H9 (cell line): ENCODE data around the gene FAM53B. TPM values are rescaled to one million over a fixed set of nuclear protein-coding genes. Genes with fewer than 3 reads are reported as not detected.

Source experiments
- DNase-seq: peaks from one replicate; pipeline ENCODE4 v3.0.0-alpha.2; 2017
- H2AFZ ChIP-seq: one replicate; pipeline ENCODE4 v1.6.1; 2013; ENCODE audit warnings: mild to moderate bottlenecking, low read length, control low read depth, moderate library complexity
- H2AK5ac ChIP-seq: 2 replicates; pipeline ENCODE4 v1.6.1; 2013; ENCODE audit warnings: low read length, control low read depth, mixed read lengths; ENCODE audit not compliant: insufficient read length
- H2BK120ac ChIP-seq: one replicate; pipeline ENCODE4 v1.6.1; 2013; ENCODE audit warnings: low read depth, mild to moderate bottlenecking, low read length, control low read depth, inconsistent platforms; ENCODE audit not compliant: poor library complexity, severe bottlenecking
- H2BK12ac ChIP-seq: 2 replicates; pipeline ENCODE4 v1.6.1; 2013; ENCODE audit warnings: low read length, control low read depth, mixed read lengths, low read depth; ENCODE audit not compliant: insufficient read length
- H2BK15ac ChIP-seq: 2 replicates; pipeline ENCODE4 v1.6.1; 2013; ENCODE audit warnings: low read depth, low read length, control low read depth
- H2BK20ac ChIP-seq: one replicate; pipeline ENCODE4 v1.6.1; 2013; ENCODE audit warnings: low read depth, mild to moderate bottlenecking, low read length, control low read depth, inconsistent platforms; ENCODE audit not compliant: poor library complexity, severe bottlenecking
- H2BK5ac ChIP-seq: 2 replicates; pipeline ENCODE4 v1.6.1; 2013; ENCODE audit warnings: low read length, control low read depth, mixed read lengths; ENCODE audit not compliant: insufficient read length
- H3K14ac ChIP-seq: 2 replicates; pipeline ENCODE4 v1.6.1; 2013; ENCODE audit warnings: low read length, control low read depth; ENCODE audit not compliant: insufficient read depth
- H3K18ac ChIP-seq: 2 replicates; pipeline ENCODE4 v1.6.1; 2013; ENCODE audit warnings: low read depth, mild to moderate bottlenecking, mixed read lengths, low read length, control low read depth; ENCODE audit not compliant: insufficient read length
- H3K23ac ChIP-seq: 2 replicates; pipeline ENCODE4 v1.6.1; 2013; ENCODE audit warnings: low read length, control low read depth, mixed read lengths, low read depth; ENCODE audit not compliant: insufficient read length
- H3K23me2 ChIP-seq: 2 replicates; pipeline ENCODE4 v1.6.1; 2013; ENCODE audit warnings: low read depth, mild to moderate bottlenecking, mixed read lengths, low read length, control low read depth; ENCODE audit not compliant: insufficient read length, poor library complexity, severe bottlenecking
- H3K27ac ChIP-seq: 2 replicates; pipeline ENCODE4 v1.5.1; 2013; ENCODE audit warnings: low read length, control low read depth, mixed read lengths, low read depth; ENCODE audit not compliant: insufficient read length
- H3K27me3 ChIP-seq: 2 replicates; pipeline ENCODE4 v1.6.1; 2013; ENCODE audit warnings: low read length, control low read depth, inconsistent platforms; ENCODE audit not compliant: insufficient read depth
- H3K4ac ChIP-seq: 2 replicates; pipeline ENCODE4 v1.6.1; 2013; ENCODE audit warnings: low read depth, mild to moderate bottlenecking, control low read depth, inconsistent platforms, low read length, moderate library complexity
- H3K4me1 ChIP-seq: 2 replicates; pipeline ENCODE4 v1.6.1; 2013; ENCODE audit warnings: low read length, control low read depth, inconsistent platforms; ENCODE audit not compliant: insufficient read depth
- H3K4me2 ChIP-seq: 2 replicates; pipeline ENCODE4 v1.6.1; 2013; ENCODE audit warnings: low read length, control low read depth, mixed read lengths; ENCODE audit not compliant: insufficient read length, insufficient read depth
- H3K56ac ChIP-seq: 2 replicates; pipeline ENCODE4 v1.6.1; 2013; ENCODE audit warnings: low read depth, mild to moderate bottlenecking, mixed read lengths, low read length, control low read depth; ENCODE audit not compliant: insufficient read length
- H3K79me1 ChIP-seq: 2 replicates; pipeline ENCODE4 v1.6.1; 2013; ENCODE audit warnings: low read depth, mild to moderate bottlenecking, moderate library complexity, low read length, control low read depth, inconsistent platforms; ENCODE audit not compliant: insufficient read depth, poor library complexity, severe bottlenecking
- H3K79me2 ChIP-seq: 2 replicates; pipeline ENCODE4 v1.6.1; 2013; ENCODE audit warnings: low read length, control low read depth, inconsistent platforms; ENCODE audit not compliant: insufficient read depth
- H3K9ac ChIP-seq: 2 replicates; pipeline ENCODE4 v1.6.1; 2013; ENCODE audit warnings: low read length, control low read depth, mixed read lengths; ENCODE audit not compliant: insufficient read length; ENCODE audit errors: extremely low read depth
- H3K9me3 ChIP-seq: one replicate; pipeline ENCODE4 v1.6.1; 2013; ENCODE audit warnings: low read depth, low read length, inconsistent platforms; ENCODE audit not compliant: control insufficient read depth
- H3T11ph ChIP-seq: one replicate; pipeline ENCODE4 v1.6.1; 2013; ENCODE audit warnings: mild to moderate bottlenecking, low read length, control low read depth, inconsistent platforms
- H4K20me1 ChIP-seq: one replicate; pipeline ENCODE4 v1.6.1; 2013; ENCODE audit not compliant: control insufficient read depth, insufficient read length, insufficient read depth
- H4K5ac ChIP-seq: 2 replicates; pipeline ENCODE4 v1.6.1; 2013; ENCODE audit warnings: low read depth, mild to moderate bottlenecking, mixed read lengths, low read length, control low read depth; ENCODE audit not compliant: insufficient read length
- H4K8ac ChIP-seq: replicated peaks from 2 replicates; pipeline ENCODE4 v1.6.1; 2013; ENCODE audit warnings: low read length, control low read depth, mixed read lengths, low read depth; ENCODE audit not compliant: insufficient read length
- H4K91ac ChIP-seq: 2 replicates; pipeline ENCODE4 v1.6.1; 2013; ENCODE audit warnings: low read depth, mild to moderate bottlenecking, moderate library complexity, mixed read lengths, low read length, control low read depth; ENCODE audit not compliant: insufficient read length
- H3K27ac Mint-ChIP-seq, 3 experiments: 2 replicates in 2 of 3; 3 replicates in 1 of 3; pipeline ENCODE4 v1.8.0; 2020 to 2021; ENCODE audit warnings: mixed read lengths in 3 of 3, mild to moderate bottlenecking in 1 of 3, moderate library complexity in 1 of 3
- H3K27me3 Mint-ChIP-seq: 2 replicates; pipeline ENCODE4 v1.8.0; 2021; ENCODE audit warnings: low read depth, mild to moderate bottlenecking, moderate library complexity, mixed read lengths
- H3K36me3 Mint-ChIP-seq, 3 experiments: 2 replicates in 2 of 3; 3 replicates in 1 of 3; pipeline ENCODE4 v1.8.0; 2020 to 2021; ENCODE audit warnings: low read depth in 3 of 3, mixed read lengths in 3 of 3; ENCODE audit not compliant: insufficient read depth in 1 of 3
- H3K4me1 Mint-ChIP-seq, 2 experiments: 2 replicates each; pipeline ENCODE4 v1.8.0; 2020; ENCODE audit warnings: mixed read lengths in 2 of 2
- H3K4me3 Mint-ChIP-seq, 2 experiments: 2 replicates in 1 of 2; 3 replicates in 1 of 2; pipeline ENCODE4 v1.8.0; 2020 to 2021; ENCODE audit warnings: mild to moderate bottlenecking in 2 of 2, mixed read lengths in 2 of 2, moderate library complexity in 1 of 2
- H3K9me3 Mint-ChIP-seq, 2 experiments: 2 replicates in 1 of 2; 3 replicates in 1 of 2; pipeline ENCODE4 v1.8.0; 2020; ENCODE audit warnings: mild to moderate bottlenecking in 2 of 2, mixed read lengths in 2 of 2, moderate library complexity in 1 of 2
- CTCF ChIP-seq: fragments of 200-600 bp; sonication (generic); conservative IDR thresholded peaks from 3 replicates; pipeline ENCODE4 v1.8.0; 2021; ENCODE audit warnings: antibody characterized with exemption, mild to moderate bottlenecking
- WGBS: extraction: QIAGEN DNeasy Blood & Tissue Kit; methylation state at CpG from one replicate; pipeline ENCODE4 v1.1.7; 2013; ENCODE audit warnings: missing lambda C conversion rate, low lambda C conversion rate, mixed read lengths; ENCODE audit not compliant: insufficient read length; ENCODE audit errors: extremely low coverage; 5-methylcytosine and 5-hydroxymethylcytosine counted together
- total RNA-seq: library from RNA; stranded (reverse); gene quantifications from 2 replicates; pipeline ENCODE4 v1.2.1, GENCODE V29; 2021

FAM53B gene
- total RNA-seq, 1 experiment from 2014 or later = 11.5 TPM

GRCh38 chr10:124602121-124602561 lies 142.0 kb downstream of the FAM53B start:
- Histone ChIP-seq H3K79me1 (no peaks in the 10 kb centered on the region), H4K20me1 (no peaks in the 10 kb centered on the region), H2AFZ (no peak overlapping the region), H3K56ac (no peak overlapping the region), H3K18ac (no peak overlapping the region), H3K14ac (no peak overlapping the region; the same call in 1 of the 2 replicates), H2BK15ac (no peak overlapping the region), H3K4me1 (no peaks in the 10 kb centered on the region), H3K9ac (no peak overlapping the region), H3K4ac (no peak overlapping the region), H4K5ac (no peak overlapping the region), H3K4me2 (no peak overlapping the region), H4K91ac (no peak overlapping the region), H3K9me3 (no peaks in the 10 kb centered on the region), H2BK120ac (no peak overlapping the region), H2BK20ac (no peak overlapping the region), H2BK5ac (no peak overlapping the region), H3K23me2 (no peaks in the 10 kb centered on the region), H3K27ac (no peak overlapping the region), H3K79me2 (no peaks in the 10 kb centered on the region), H4K8ac (no peak overlapping the region), H3K23ac (no peak overlapping the region), H2AK5ac (no peak overlapping the region), H3T11ph (no peak overlapping the region), H3K27me3 (no peaks in the 10 kb centered on the region), H2BK12ac (no peak overlapping the region)
- H3K9me3 Mint-ChIP-seq = no peaks in the 10 kb centered on the region
- no CpG with 5 or more reads among the region's 12 CpGs for WGBS
- TF ChIP-seq CTCF = no peak
- H3K4me3 Mint-ChIP-seq = no peak overlapping the region; a peak in 1 of 5 replicates
- DNase-seq = no peak
- peaks cover 4 to 9% of the 10 kb centered on the region in 2 experiments; a peak in 3 of 4 replicates for H3K4me1 Mint-ChIP-seq
- H3K27me3 Mint-ChIP-seq = peaks cover 4% of the 10 kb centered on the region
- H3K27ac Mint-ChIP-seq = no peak overlapping the region
- no peaks in the 10 kb centered on the region for H3K36me3 Mint-ChIP-seq
